GM13977 (cell line): ENCODE data around the gene AGBL4.

Experiments used
- DNase-seq: peaks from one replicate; pipeline ENCODE4 v3.0.0; 2012; ENCODE audit warnings: low spot score
- in situ Hi-C: fragments of 300-500 bp; cut with MboI; formaldehyde crosslinking; loops from one replicate; pipeline ENCODE4 v1.12.0; 2022; ENCODE audit warnings: low sequenced_read_pairs, low pct_unique_long_range_greater_than_20kb, mixed read lengths, inconsistent platforms; ENCODE audit not compliant: unreplicated experiment
- TF ChIP-seq, protein P1 (sequence below): IDR thresholded peaks from 2 replicates; pipeline ENCODE4 v1.5.1; 2012; ENCODE audit warnings: mild to moderate bottlenecking, control low read depth; ENCODE audit not compliant: insufficient read depth; ENCODE audit errors: extremely low read depth, missing control alignments

Gene AGBL4

DNA sequence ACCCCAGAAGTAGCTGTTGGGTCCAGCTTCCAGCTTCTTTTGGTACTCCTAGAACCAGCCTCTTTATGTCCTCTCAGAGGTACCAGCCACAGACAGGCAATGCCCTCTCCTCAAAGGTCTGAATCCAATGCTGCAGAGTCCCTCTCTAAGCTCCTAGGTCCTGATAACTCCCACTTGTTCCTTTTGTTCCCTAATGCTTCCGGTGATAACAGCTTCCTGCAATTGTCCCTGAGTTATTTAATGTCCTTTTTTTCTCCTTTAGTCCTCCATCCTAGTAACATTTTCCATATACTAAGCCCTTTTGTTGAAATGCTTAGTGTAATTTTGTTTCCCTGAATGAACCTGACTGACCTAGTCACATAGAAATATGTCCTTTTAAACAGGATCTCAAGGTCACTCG, 1045.3 kb downstream of the AGBL4 start:
- TF ChIP-seq, protein P1, sequence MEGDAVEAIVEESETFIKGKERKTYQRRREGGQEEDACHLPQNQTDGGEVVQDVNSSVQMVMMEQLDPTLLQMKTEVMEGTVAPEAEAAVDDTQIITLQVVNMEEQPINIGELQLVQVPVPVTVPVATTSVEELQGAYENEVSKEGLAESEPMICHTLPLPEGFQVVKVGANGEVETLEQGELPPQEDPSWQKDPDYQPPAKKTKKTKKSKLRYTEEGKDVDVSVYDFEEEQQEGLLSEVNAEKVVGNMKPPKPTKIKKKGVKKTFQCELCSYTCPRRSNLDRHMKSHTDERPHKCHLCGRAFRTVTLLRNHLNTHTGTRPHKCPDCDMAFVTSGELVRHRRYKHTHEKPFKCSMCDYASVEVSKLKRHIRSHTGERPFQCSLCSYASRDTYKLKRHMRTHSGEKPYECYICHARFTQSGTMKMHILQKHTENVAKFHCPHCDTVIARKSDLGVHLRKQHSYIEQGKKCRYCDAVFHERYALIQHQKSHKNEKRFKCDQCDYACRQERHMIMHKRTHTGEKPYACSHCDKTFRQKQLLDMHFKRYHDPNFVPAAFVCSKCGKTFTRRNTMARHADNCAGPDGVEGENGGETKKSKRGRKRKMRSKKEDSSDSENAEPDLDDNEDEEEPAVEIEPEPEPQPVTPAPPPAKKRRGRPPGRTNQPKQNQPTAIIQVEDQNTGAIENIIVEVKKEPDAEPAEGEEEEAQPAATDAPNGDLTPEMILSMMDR = no peak
- in situ Hi-C loops = no loop called here
- DNase-seq = no peak

DNA sequence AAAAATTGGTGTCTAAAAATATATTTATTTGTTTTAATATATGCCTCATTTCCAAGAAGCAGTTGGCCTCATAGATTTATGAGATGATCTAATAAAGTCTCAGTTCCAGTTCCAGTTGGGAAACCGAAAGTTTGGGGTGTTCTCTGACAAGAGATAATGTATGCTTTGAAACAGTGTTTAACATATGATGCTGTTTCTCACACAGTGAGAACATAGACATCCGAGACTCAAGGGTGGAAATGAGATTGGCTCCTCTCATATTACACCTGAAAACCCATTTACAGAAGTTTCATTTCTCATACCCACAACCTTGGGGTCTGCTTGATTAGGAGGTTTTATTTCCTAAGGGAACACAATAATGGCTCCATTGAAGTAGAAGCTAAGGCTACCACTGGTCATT, 1046.5 kb downstream of the AGBL4 start:
- in situ Hi-C loops = no loop called here

DNA sequence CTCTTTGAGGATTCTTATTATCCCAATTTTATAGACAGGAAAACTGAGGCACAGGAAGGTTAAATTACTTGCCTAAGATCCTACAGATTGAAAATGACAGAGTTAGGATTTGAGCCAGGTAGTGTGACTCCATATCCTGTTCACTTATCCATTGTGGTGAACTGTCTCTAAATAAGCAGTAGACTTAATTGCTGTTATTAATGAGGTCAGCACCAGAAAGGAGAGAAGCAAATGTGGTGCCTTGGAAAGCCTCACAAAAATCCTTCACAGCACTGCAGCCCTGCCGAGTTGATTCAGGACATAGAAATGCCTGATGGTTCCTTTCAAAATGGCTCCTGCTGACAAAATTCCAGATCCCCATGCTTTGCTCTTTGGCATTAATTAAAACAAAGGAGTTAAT, 1053.8 kb downstream of the AGBL4 start:
- no peak for DNase-seq
- in situ Hi-C loops = no loop called here
- TF ChIP-seq, protein P1 = no peak

More for the DNA sequence above, 1046.5 kb downstream of the AGBL4 start:
- no peak for DNase-seq
- TF ChIP-seq, protein P1 = no peak

DNA sequence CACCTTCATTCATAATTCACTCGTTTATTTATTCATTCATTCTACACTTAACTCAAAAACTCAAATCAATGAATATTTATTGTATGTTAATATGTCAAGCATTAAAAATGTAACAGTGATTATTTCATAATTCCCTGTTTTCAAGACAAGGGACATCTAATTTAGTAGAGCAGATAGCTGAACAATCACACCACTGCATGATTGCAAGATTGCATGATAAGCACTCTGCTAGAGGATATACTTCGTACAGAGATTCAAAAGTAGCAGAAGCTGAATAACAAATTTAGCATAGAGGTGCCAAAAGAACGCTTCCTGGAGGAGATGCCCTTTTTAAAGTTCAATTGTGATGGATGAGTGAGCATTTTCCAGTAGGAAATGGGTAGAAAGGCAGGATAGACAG, 1056.4 kb downstream of the AGBL4 start:
- in situ Hi-C loops = no loop called here
- TF ChIP-seq, protein P1 = no peak
- DNase-seq = no peak

DNA sequence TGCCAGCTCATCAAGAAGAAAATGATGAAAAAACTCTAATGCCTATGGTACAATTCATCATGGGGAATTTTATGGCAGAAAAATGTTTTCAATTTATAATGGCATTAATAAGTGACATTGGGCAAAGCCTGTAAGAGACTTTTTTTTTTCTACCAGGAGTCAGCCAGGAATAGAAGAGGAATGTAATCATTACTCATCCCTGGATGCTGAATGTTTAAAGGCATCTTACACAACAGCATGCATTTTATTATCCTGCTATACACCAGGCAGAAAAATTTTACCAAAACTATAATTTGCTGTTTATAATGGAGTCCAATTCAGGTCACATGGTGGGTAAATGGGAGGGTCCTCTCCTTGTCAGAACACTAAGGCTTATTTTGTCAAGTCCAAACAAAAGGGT, 1057.2 kb downstream of the AGBL4 start:
- TF ChIP-seq, protein P1 = no peak
- DNase-seq = no peak
- in situ Hi-C loops = no loop called here

DNA sequence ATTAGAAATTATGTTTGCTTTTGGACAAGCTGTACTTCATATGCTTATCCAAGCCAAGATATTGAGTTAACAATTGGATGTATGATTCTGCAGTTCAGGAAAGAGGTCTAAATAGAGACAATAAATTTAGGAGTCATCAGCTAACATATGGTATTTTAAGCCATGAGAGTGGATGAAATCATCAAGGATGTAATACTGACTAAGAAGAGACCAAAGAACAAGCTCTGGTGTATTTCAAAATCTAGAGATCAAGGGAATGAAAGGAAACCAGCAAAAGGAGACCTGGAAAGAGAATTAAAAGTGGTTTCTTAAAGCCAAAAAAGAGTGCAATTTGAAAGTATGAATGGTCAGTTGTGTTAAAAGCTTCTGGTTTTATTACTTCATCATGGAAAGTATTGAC, 1063.4 kb downstream of the AGBL4 start:
- TF ChIP-seq, protein P1 = no peak
- in situ Hi-C loops = no loop called here
- no peak for DNase-seq

DNA sequence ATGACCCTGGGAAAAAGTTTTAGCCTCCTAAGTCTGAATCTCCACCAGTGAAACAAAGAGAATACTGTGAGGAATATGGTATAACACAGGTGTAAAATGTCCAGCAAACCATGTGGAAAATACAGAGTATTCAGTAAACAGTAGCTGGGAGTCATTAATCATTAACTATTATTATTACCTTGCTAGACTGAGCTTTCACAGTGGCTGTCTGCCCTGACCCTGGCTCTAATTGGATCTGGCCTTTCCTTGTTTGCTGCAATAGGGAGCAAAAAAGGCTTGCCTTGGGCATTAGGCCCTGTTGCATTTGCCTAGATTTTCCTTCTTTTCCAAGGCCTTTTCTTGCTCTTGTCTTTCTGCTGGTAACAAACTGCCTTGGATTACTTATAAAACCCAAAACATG, 1068.0 kb downstream of the AGBL4 start:
- TF ChIP-seq, protein P1 = no peak
- no peak for DNase-seq
- in situ Hi-C loops = no loop called here
